Choroid plexus epithelial cell (primary cell): ENCODE data around the gene SPATA12.

Source experiments
- DNase-seq: peaks from one replicate; pipeline ENCODE4 v3.0.0-alpha.2; 2010; ENCODE audit warnings: low read depth
- H3K4me3 ChIP-seq: 2 replicates; pipeline ENCODE4 v1.5.1; 2011; ENCODE audit warnings: low read depth, mild to moderate bottlenecking, control low read depth, low read length, moderate library complexity
- CTCF ChIP-seq: conservative IDR thresholded peaks from 2 replicates; pipeline ENCODE4 v1.5.1; 2011; ENCODE audit warnings: low read depth, mild to moderate bottlenecking, control low read depth, inconsistent platforms, low read length, moderate library complexity

The SPATA12 gene

GRCh38 chr3:57110214-57110613 lies 49.8 kb downstream of the SPATA12 start:
- no peak for TF ChIP-seq CTCF

GRCh38 chr3:57110798-57111197 lies 50.3 kb downstream of the SPATA12 start:
- TF ChIP-seq CTCF = no peak
- no peak for DNase-seq
- H3K4me3 ChIP-seq = no peak overlapping the region

More at GRCh38 chr3:57110214-57110613, 49.8 kb downstream of the SPATA12 start:
- H3K4me3 ChIP-seq = no peak overlapping the region
- no peak for DNase-seq

GRCh38 chr3:57112206-57112605 lies 51.7 kb downstream of the SPATA12 start:
- H3K4me3 ChIP-seq = no peak overlapping the region
- peak; percentile 13 for DNase-seq
- TF ChIP-seq CTCF = peak; percentile 43

GRCh38 chr3:57116501-57116900 lies 56.0 kb downstream of the SPATA12 start:
- DNase-seq = no peak
- H3K4me3 ChIP-seq = no peak overlapping the region
- no peak for TF ChIP-seq CTCF

- TF ChIP-seq CTCF = no peak
- no peak for DNase-seq
- no peak overlapping the region for H3K4me3 ChIP-seq
Measured at GRCh38 chr3:57118254-57118653, 57.8 kb downstream of the SPATA12 start.

GRCh38 chr3:57120040-57120439 lies 59.6 kb downstream of the SPATA12 start:
- H3K4me3 ChIP-seq = no peak overlapping the region
- no peak for DNase-seq
- no peak for TF ChIP-seq CTCF

GRCh38 chr3:57120451-57121174 lies 60.1 kb downstream of the SPATA12 start:
- H3K4me3 ChIP-seq = no peak overlapping the region
- no peak for TF ChIP-seq CTCF
- DNase-seq = no peak
